GM18499 (cell line): ENCODE data around the gene SLC28A3.

Experiments
- ATAC-seq: cut with Tn5 transposase; IDR thresholded peaks from one replicate; pipeline ENCODE4 v1.9.1; 2021; ENCODE audit warnings: moderate number of reproducible peaks; ENCODE audit not compliant: insufficient read depth, unreplicated experiment

SLC28A3 gene

GRCh38 chr9:84303061-84303460, 37.5 kb downstream of the SLC28A3 start:
- no peak for ATAC-seq

GRCh38 chr9:84301851-84302250, 38.7 kb downstream of the SLC28A3 start:
- ATAC-seq = no peak

- ATAC-seq = no peak
Observed at GRCh38 chr9:84300271-84300670, 40.3 kb downstream of the SLC28A3 start.

GRCh38 chr9:84297162-84297821, 43.3 kb downstream of the SLC28A3 start:
- ATAC-seq = no peak

GRCh38 chr9:84296146-84296843, 44.3 kb downstream of the SLC28A3 start:
- no peak for ATAC-seq

GRCh38 chr9:84294241-84294950, 46.2 kb downstream of the SLC28A3 start:
- ATAC-seq = no peak

GRCh38 chr9:84293001-84293798, 47.4 kb downstream of the SLC28A3 start:
- ATAC-seq = peak; percentile 54

- ATAC-seq = no peak
Observed at GRCh38 chr9:84285381-84285780, 55.2 kb downstream of the SLC28A3 start.

GRCh38 chr9:84283946-84284345, 56.6 kb downstream of the SLC28A3 start:
- no peak for ATAC-seq

GRCh38 chr9:84278130-84278529, 62.4 kb downstream of the SLC28A3 start:
- ATAC-seq = no peak

GRCh38 chr9:84277646-84278045, 62.9 kb downstream of the SLC28A3 start:
- ATAC-seq = no peak

- no peak for ATAC-seq
Observed at GRCh38 chr9:84276741-84277140, 63.8 kb downstream of the SLC28A3 start.

- ATAC-seq = no peak
Observed at GRCh38 chr9:84271921-84272556, 68.5 kb downstream of the SLC28A3 start.

- peak; percentile 84 for ATAC-seq
Observed at GRCh38 chr9:84271531-84271900, 69.0 kb downstream of the SLC28A3 start.

- ATAC-seq = peak; percentile 26
Observed at GRCh38 chr9:84270847-84271530, 69.6 kb downstream of the SLC28A3 start.

- no peak for ATAC-seq
Observed at GRCh38 chr9:84266087-84266561, 74.4 kb downstream of the SLC28A3 start.

GRCh38 chr9:84264307-84265029, 76.1 kb downstream of the SLC28A3 start:
- ATAC-seq = no peak

GRCh38 chr9:84261070-84261746, 79.3 kb downstream of the SLC28A3 start:
- ATAC-seq = no peak
